B cell (primary cell): ENCODE measurements around the gene MAPK10.

Source experiments
- EZH2 ChIP-seq: IDR thresholded peaks from 2 replicates; pipeline ENCODE4 v1.6.1; 2012; ENCODE audit warnings: borderline replicate concordance, low read depth, mild to moderate bottlenecking, moderate library complexity, low read length; ENCODE audit not compliant: insufficient read depth, poor library complexity, severe bottlenecking
- TF ChIP-seq, protein P1 (sequence below): fragments of 200-600 bp; IDR thresholded peaks from one replicate; pipeline ENCODE4 v1.8.0; 2022; ENCODE audit warnings: antibody characterized with exemption, mild to moderate bottlenecking

DNA sequence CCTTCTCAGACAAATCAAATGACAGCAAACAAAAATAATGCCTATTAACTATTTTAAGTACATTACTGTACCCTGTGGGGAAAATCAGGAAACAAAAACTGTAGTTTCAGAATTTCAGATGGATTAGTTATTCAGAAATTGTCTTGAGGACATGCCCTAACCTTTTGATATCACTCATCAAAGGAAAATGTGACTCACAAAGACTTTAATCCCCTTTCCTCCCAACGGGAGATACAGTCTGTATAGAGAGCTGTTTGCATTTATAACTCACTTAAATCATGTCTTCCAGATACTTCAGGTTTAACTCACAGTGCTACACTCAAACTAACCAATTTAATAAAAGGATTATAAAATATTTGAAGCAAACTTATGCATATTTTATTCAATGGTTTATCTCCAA is 304.0 kb downstream of the MAPK10 start:
- TF ChIP-seq, protein P1, sequence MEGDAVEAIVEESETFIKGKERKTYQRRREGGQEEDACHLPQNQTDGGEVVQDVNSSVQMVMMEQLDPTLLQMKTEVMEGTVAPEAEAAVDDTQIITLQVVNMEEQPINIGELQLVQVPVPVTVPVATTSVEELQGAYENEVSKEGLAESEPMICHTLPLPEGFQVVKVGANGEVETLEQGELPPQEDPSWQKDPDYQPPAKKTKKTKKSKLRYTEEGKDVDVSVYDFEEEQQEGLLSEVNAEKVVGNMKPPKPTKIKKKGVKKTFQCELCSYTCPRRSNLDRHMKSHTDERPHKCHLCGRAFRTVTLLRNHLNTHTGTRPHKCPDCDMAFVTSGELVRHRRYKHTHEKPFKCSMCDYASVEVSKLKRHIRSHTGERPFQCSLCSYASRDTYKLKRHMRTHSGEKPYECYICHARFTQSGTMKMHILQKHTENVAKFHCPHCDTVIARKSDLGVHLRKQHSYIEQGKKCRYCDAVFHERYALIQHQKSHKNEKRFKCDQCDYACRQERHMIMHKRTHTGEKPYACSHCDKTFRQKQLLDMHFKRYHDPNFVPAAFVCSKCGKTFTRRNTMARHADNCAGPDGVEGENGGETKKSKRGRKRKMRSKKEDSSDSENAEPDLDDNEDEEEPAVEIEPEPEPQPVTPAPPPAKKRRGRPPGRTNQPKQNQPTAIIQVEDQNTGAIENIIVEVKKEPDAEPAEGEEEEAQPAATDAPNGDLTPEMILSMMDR: no peak
- no peak for TF ChIP-seq EZH2
